HG03280 (cell line): Measurements from ENCODE around the gene TANK.
"Not testable (repeated sequence)": the region's sequence is repeated elsewhere in the genome, so short reads cannot be mapped to it uniquely, and the experiment has no call there.

Experiments
- ATAC-seq: cut with Tn5 transposase; IDR thresholded peaks from one replicate; pipeline ENCODE4 v1.9.1; 2021; ENCODE audit warnings: mild to moderate bottlenecking, moderate library complexity; ENCODE audit not compliant: unreplicated experiment

TANK gene

GRCh38 chr2:161165811-161166210 is 5.6 kb downstream of the TANK start:
- ATAC-seq, result peak; percentile 36

GRCh38 chr2:161166538-161167409 is 6.5 kb downstream of the TANK start:
- peak; percentile 71 for ATAC-seq

- no peak for ATAC-seq
Observed at GRCh38 chr2:161169335-161169734, 9.1 kb downstream of the TANK start.

- no peak for ATAC-seq
Observed at GRCh38 chr2:161170377-161170776, 10.1 kb downstream of the TANK start.

- no peak for ATAC-seq
Observed at GRCh38 chr2:161170958-161171932, 11.0 kb downstream of the TANK start.

GRCh38 chr2:161172901-161173540 is 12.8 kb downstream of the TANK start:
- ATAC-seq, result peak; percentile 47

- no peak for ATAC-seq
Observed at GRCh38 chr2:161173541-161174194, 13.4 kb downstream of the TANK start.

- peak; percentile 42 for ATAC-seq
Observed at GRCh38 chr2:161177969-161178368, 17.7 kb downstream of the TANK start.

- no peak for ATAC-seq
Observed at GRCh38 chr2:161178756-161179155, 18.5 kb downstream of the TANK start.

- ATAC-seq, result no peak
Observed at GRCh38 chr2:161190050-161190449, 29.8 kb downstream of the TANK start.

- not testable (repeated sequence) for ATAC-seq
Observed at GRCh38 chr2:161195602-161196001, 35.4 kb downstream of the TANK start.

- ATAC-seq, result peak; percentile 71
Observed at GRCh38 chr2:161199912-161200701, 39.9 kb downstream of the TANK start.

- no peak for ATAC-seq
Observed at GRCh38 chr2:161204846-161205245, 44.6 kb downstream of the TANK start.

GRCh38 chr2:161206471-161207032 is 46.3 kb downstream of the TANK start:
- ATAC-seq, result no peak

- ATAC-seq, result no peak
Observed at GRCh38 chr2:161207941-161208340, 47.7 kb downstream of the TANK start.

GRCh38 chr2:161208527-161209139 is 48.4 kb downstream of the TANK start:
- ATAC-seq, result no peak

- ATAC-seq, result no peak
Observed at GRCh38 chr2:161209902-161210301, 49.7 kb downstream of the TANK start.

- no peak for ATAC-seq
Observed at GRCh38 chr2:161217597-161218185, 57.5 kb downstream of the TANK start.

- no peak for ATAC-seq
Observed at GRCh38 chr2:161219211-161219610, 59.0 kb downstream of the TANK start.
